ENCODE data around the gene TMOD3. TPM values are rescaled to one million over a fixed set of nuclear protein-coding genes. Genes with fewer than 3 reads are reported as not detected.

TMOD3 gene
- total and polyA plus RNA-seq, 2 experiments from 2014 or later = 26.1 to 29.9 TPM

- TF ChIP-seq ZNF462 (CRISPR knock-in tag; IDR thresholded peaks at IDR 0.05) = no peak
- TF ChIP-seq STAT1 (IDR thresholded peaks at IDR 0.05; ENCODE audit: unreplicated experiment) = no peak
- TF ChIP-seq JUNB (IDR thresholded peaks at IDR 0.05; ENCODE audit: unreplicated experiment) = no peak
- TF ChIP-seq EZH2phosphoT487 (IDR thresholded peaks at IDR 0.05; ENCODE audit: unreplicated experiment) = no peak
- TF ChIP-seq ZNF114 (CRISPR knock-in tag; IDR thresholded peaks at IDR 0.05) = no peak
Measured at GRCh38 chr15:51932161-51932560, 102.7 kb downstream of the TMOD3 start (continued).

GRCh38 chr15:51935466-51936104 lies 106.1 kb downstream of the TMOD3 start:
- Histone ChIP-seq H4K20me1 (replicated peaks; ENCODE audit: insufficient read depth) (peaks cover 9% of the 10 kb centered on the region; the same call in 1 of the 2 replicates), H3K79me2 (replicated peaks; ENCODE audit: insufficient read depth) (no peaks in the 10 kb centered on the region), H3F3A (replicated peaks; ENCODE audit: low read depth) (0 out of 2 replicates have a peak, but pooled peaks cover 3% of the 10 kb centered on the region), H3K27me3 (ENCODE audit: insufficient read depth) (no peaks in the 10 kb centered on the region), H3K9me2 (ENCODE audit: insufficient read depth) (peaks cover 1% of the 10 kb centered on the region; the same call in 1 of the 2 replicates), H3K36me3 (ENCODE audit: insufficient read depth) (peaks cover 7% of the 10 kb centered on the region), H3K4me2 (no peak overlapping the region), H3K4me1 (ENCODE audit: insufficient read depth) (peaks cover 8% of the 10 kb centered on the region), H3K4me3 (no peak overlapping the region), H3K27ac (ENCODE audit: low read depth) (peak overlapping the region; percentile 18; the same call in 1 of the 2 replicates), H2AFZ (no peak overlapping the region)
- Mint-ChIP-seq H3K4me1 (peaks cover 12% of the 10 kb centered on the region), H3K27ac (no peak overlapping the region), H3K27me3 (ENCODE audit: insufficient read depth, low read depth, poor library complexity) (peaks cover 9% of the 10 kb centered on the region), H3K9me3 (no peaks in the 10 kb centered on the region), H3K36me3 (ENCODE audit: low read depth) (peaks cover 19% of the 10 kb centered on the region), H3K4me3 (peak overlapping the region; percentile 75)
- ATAC-seq (no peak), DNase-seq (ENCODE audit: low spot score) (no peak)
- no peak for TF ChIP-seq STAT1 (IDR thresholded peaks at IDR 0.05; ENCODE audit: unreplicated experiment)
- no peak for TF ChIP-seq POLR2AphosphoS5 (IDR thresholded peaks at IDR 0.05; ENCODE audit: low read depth)
- TF ChIP-seq ZNF331 (CRISPR knock-in tag; IDR thresholded peaks at IDR 0.05; ENCODE audit: low read depth) = no peak
- no peak for TF ChIP-seq CREB1 (CRISPR knock-in tag; IDR thresholded peaks at IDR 0.05; ENCODE audit: low read depth)
- no peak for TF ChIP-seq JUNB (IDR thresholded peaks at IDR 0.05; ENCODE audit: unreplicated experiment)
- no peak for TF ChIP-seq ETS1 (IDR thresholded peaks at IDR 0.05)
- no peak for TF ChIP-seq EZH2 (IDR thresholded peaks at IDR 0.05; ENCODE audit: low read depth, unreplicated experiment)
- TF ChIP-seq ZNF114 (CRISPR knock-in tag; IDR thresholded peaks at IDR 0.05) = no peak
- TF ChIP-seq CTCF (conservative IDR thresholded peaks at IDR 0.05; ENCODE audit: low read depth in 2 of 2) = no peak

Data from GM23338 (cell line).